Subcutaneous adipose tissue (tissue), 4 donors: ENCODE data around the gene PLEKHG7. TPM values are rescaled to one million over a fixed set of nuclear protein-coding genes. Genes with fewer than 3 reads are reported as not detected.

Experiments used
- total RNA-seq, 4 donors: library from RNA; depleted of rRNA; stranded (reverse); fragments of >200 nt; gene quantifications; one replicate each; pipeline ENCODE4 v1.1.0, GENCODE V29; 2016
- TF ChIP-seq, protein P1 (sequence below): fragments of 450-650 bp; IDR thresholded peaks from one replicate; pipeline ENCODE4 v1.5.1; 2016; ENCODE audit warnings: low read depth, mild to moderate bottlenecking, control low read depth, antibody characterized with exemption, moderate library complexity

The PLEKHG7 gene
- total RNA-seq, 4 donors from 2014 or later = not detected

DNA sequence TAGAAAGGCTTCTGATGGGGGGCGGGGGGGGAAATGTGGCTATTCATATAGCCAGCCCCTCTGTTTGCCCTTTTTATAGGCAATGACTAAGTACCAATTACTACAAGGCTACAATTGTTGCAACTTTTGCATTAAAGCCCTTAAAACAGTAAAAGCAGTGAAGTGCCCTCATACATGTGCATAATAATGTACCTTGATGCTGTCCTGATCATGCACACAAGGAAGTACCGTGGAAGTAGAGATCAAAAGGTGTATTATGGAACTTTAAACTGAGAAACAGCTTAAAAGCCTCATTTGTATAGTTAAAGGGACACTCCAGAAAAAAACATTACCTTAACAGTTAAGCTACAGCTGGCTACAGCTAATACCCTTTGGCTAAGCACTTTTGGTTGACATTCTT is 111.8 kb downstream of the PLEKHG7 start:
- TF ChIP-seq, protein P1, sequence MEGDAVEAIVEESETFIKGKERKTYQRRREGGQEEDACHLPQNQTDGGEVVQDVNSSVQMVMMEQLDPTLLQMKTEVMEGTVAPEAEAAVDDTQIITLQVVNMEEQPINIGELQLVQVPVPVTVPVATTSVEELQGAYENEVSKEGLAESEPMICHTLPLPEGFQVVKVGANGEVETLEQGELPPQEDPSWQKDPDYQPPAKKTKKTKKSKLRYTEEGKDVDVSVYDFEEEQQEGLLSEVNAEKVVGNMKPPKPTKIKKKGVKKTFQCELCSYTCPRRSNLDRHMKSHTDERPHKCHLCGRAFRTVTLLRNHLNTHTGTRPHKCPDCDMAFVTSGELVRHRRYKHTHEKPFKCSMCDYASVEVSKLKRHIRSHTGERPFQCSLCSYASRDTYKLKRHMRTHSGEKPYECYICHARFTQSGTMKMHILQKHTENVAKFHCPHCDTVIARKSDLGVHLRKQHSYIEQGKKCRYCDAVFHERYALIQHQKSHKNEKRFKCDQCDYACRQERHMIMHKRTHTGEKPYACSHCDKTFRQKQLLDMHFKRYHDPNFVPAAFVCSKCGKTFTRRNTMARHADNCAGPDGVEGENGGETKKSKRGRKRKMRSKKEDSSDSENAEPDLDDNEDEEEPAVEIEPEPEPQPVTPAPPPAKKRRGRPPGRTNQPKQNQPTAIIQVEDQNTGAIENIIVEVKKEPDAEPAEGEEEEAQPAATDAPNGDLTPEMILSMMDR = no peak

DNA sequence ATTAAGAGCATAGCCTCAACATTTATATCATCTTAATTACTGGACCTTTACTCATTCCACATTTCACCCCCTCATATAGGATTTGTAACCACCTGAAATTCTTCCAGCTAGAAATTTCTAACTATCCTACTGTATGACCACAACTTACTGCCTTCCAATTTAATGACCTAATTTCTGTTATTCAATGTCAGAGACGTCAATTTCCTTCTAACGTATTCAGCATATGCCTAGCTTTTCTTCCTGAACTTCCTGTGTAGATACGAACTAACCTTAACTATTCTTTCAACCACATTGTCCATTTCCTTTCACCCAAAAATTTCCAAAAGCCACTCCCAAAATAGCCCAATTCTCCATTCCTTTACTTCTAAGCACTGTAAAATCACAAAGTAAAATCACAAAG is 118.4 kb downstream of the PLEKHG7 start:
- TF ChIP-seq, protein P1 = no peak

Other genes with a start within 250 kb of the PLEKHG7 start
- gene EEA1, start 226.3 kb downstream of the PLEKHG7 start, total RNA-seq = 10 to 100 TPM; 43.9 to 59.5 (median 53.9) TPM